Fibroblast of villous mesenchyme (primary cell): Measurements from ENCODE around the gene PIK3CG. TPM values are rescaled to one million over a fixed set of nuclear protein-coding genes. Genes with fewer than 3 reads are reported as not detected.

Experiments
- DNase-seq: peaks from one replicate; pipeline ENCODE4 v3.0.0-alpha.2; 2010; ENCODE audit warnings: low read depth
- H3K4me3 ChIP-seq: 2 replicates; pipeline ENCODE4 v1.5.1; 2011; ENCODE audit warnings: low read depth, mild to moderate bottlenecking, low read length
- total RNA-seq: library from RNA; depleted of rRNA; stranded (reverse); fragments of >200 nt; gene quantifications from 2 replicates; pipeline ENCODE4 v1.2.3, GENCODE V29; 2012
- TF ChIP-seq, protein P1 (sequence below): IDR thresholded peaks from 2 replicates; pipeline ENCODE4 v1.5.1; 2012; ENCODE audit warnings: low read depth, mild to moderate bottlenecking, low read length; ENCODE audit not compliant: insufficient read depth

Gene PIK3CG
- total RNA-seq, 1 donor, result 0.43 TPM

DNA sequence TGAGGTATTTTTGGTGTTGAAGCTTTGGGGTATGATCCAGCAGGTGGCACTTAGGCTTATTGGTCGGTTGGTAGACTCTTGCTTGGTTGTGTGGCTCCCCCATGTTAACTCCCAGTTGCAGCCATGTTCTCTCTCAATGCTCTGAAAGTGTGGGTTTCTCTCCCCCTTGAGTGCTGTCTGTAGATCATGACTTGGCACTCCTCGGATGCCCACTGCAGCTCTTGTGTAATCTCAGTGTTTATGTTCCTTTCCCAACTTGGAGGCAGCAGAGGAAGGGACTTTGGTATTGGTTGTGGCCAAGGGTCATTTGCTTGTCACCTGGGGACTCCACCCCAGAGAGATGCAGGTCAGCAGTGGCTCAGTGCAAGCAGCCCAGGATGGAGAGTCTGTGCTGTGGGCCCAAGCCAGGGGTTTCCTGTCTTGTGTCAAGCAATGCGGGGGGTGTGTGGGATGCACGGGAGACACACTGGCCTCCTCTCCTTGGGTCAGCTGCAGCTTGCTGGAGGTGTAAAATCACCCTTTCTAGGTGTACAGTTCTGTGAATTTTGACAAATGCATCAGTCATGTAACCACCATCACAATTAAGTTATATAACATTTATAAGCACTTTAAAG, 36.9 kb downstream of the PIK3CG start:
- TF ChIP-seq, protein P1, sequence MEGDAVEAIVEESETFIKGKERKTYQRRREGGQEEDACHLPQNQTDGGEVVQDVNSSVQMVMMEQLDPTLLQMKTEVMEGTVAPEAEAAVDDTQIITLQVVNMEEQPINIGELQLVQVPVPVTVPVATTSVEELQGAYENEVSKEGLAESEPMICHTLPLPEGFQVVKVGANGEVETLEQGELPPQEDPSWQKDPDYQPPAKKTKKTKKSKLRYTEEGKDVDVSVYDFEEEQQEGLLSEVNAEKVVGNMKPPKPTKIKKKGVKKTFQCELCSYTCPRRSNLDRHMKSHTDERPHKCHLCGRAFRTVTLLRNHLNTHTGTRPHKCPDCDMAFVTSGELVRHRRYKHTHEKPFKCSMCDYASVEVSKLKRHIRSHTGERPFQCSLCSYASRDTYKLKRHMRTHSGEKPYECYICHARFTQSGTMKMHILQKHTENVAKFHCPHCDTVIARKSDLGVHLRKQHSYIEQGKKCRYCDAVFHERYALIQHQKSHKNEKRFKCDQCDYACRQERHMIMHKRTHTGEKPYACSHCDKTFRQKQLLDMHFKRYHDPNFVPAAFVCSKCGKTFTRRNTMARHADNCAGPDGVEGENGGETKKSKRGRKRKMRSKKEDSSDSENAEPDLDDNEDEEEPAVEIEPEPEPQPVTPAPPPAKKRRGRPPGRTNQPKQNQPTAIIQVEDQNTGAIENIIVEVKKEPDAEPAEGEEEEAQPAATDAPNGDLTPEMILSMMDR, result no peak
- no peak overlapping the region for H3K4me3 ChIP-seq

DNA sequence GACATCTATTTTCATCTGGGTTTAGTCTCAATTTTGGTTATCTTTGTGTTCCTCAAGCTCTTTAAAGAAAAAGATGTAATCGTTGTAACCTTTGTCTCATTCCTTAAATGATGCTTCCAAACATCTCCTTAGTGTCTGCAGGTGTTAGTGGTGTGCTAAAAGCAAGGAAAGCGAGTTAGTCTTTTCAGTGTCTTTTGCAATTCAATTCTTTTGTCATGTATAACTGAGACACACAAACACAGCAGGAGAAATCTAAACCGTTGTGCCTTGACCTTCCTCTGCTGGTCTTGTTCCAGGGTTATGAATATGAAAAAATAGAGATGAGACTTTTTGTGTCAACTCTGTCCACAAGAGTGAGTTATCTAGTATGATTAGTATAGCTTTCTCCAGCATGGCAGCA, 40.7 kb downstream of the PIK3CG start:
- H3K4me3 ChIP-seq, result no peak overlapping the region
- TF ChIP-seq, protein P1, result no peak
- DNase-seq, result no peak

More for the DNA sequence above, 36.9 kb downstream of the PIK3CG start:
- DNase-seq, result no peak

DNA sequence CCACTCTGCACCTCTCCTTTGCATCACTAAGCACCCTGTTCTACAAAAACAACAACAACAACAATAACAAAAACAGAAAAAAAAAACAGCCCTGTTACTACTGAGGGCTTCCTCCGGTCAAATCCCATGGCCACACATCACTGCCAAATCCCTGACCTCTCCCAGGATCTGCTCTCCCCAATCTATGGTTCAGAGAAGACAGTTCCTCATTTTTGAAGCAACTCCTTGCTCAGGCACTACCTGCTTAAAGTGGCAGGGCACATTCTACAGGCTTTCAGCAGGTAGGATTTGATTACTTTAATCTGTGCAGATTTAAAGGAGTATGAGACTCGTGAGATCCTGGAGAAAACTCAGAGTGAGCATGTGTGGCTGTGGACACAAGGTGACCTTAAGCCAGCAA, 46.9 kb downstream of the PIK3CG start:
- TF ChIP-seq, protein P1, result no peak
- no peak for DNase-seq
- H3K4me3 ChIP-seq, result no peak overlapping the region

DNA sequence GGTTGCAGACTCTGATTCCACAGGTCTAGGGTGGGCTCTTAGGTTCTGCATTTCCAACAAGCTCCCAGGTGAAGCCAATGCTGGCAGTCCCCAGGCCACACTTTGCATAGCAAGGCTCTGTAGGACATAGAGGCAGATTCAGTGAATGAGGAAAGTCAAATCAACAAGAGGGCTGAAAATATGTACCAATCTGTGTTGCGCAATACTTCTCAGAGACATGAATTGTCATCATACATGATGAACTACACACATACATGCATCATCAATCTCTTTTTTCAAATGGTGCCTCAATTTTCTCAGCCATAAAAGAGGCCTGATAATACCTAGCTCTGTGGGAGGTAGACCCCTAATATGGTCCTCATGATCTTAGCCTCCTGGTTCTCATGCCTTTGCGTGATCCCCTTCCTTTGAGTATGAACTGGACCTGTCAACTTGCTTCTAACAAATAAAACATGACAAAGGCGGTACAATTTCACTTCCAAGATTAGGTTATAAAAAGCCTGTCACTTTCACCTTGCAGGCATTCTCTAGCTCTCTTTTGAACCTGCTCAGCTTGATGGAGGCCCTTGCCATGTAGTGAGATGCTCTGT, 49.0 kb downstream of the PIK3CG start:
- no peak overlapping the region for H3K4me3 ChIP-seq
- TF ChIP-seq, protein P1, result no peak
- DNase-seq, result no peak

DNA sequence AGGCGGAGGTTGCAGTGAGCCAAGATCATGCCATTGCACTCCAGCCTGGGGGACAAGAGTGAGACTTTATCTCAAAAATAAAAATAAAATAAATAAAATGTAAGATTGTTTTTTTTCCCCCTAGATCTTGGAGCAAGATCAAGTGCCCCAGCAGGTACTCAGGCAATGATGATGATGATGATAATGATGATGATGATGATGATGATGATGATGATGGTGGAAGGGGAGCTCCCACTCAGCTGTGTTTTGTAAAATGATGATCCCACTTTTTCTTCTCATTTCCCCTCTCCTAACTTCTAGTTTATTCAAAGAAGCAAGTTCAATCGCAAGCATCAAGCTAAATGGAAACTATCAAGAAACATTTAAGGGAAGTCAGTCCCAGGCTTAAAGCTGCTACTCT, 50.3 kb downstream of the PIK3CG start:
- TF ChIP-seq, protein P1, result no peak
- no peak for DNase-seq
- H3K4me3 ChIP-seq, result no peak overlapping the region

DNA sequence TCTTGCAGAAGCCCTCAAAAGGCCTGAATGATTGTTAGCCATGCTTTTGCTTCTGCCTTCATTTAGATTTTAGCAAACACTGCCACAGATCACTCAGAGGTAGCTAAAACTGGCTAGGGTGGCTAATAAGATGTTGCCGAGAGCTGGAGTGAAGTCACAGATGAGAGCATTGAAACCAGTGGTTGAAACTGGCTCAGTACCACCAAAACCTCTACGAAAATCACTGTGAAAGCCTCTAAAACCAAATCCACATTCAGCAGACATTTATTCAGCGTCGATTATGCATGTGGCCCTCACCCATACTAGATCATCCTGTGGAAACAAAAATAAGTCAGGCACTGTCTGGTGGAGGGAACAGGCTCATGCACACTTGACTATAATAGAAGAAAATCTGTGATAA, 50.8 kb downstream of the PIK3CG start:
- DNase-seq, result no peak

More for the DNA sequence above, 50.8 kb downstream of the PIK3CG start:
- TF ChIP-seq, protein P1, result no peak
- H3K4me3 ChIP-seq, result no peak overlapping the region
